AG09319 (cell line): ENCODE data around the gene IL12RB1.

ENCODE experiments used
- DNase-seq: peaks from one replicate; pipeline ENCODE4 v3.0.0-alpha.2; 2010; ENCODE audit warnings: low read depth; ENCODE audit errors: extremely low read depth
- CTCF ChIP-seq: IDR thresholded peaks from 2 replicates; pipeline ENCODE4 v1.5.1; 2011; ENCODE audit warnings: low read depth, mild to moderate bottlenecking, inconsistent platforms, low read length, moderate library complexity

Gene IL12RB1

DNA sequence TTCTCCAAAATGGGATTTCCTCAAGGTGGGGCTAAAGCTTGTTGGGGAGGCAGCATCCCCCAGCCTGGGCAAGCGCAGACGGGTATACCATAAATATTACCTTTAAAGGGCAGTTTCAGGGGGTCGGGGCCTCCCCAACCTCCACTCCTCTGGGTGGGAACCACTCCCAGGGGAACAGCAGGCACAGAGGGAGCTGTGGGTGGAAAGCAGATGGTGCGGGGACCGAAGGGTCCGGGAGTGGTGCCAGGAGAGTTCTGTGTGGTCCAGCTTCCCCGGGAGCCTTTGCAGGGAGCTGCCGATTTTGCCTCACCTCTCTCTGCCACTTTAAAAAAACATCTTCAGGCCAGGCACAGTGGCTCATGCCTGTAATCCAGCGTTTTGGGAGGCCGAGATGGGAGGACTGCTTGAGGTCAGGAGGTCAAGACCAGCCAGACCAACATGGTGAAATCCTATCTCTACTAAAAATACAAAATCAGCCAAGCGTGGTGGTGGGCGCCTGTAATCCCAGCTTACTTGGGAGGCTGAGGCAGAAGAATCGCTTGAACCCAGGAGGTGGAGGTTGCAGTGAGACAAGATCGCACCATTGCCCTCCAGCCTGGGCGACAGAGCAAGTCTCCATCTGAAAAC lies 16.3 kb upstream of the IL12RB1 start:
- no peak for DNase-seq
- TF ChIP-seq CTCF, result no peak

DNA sequence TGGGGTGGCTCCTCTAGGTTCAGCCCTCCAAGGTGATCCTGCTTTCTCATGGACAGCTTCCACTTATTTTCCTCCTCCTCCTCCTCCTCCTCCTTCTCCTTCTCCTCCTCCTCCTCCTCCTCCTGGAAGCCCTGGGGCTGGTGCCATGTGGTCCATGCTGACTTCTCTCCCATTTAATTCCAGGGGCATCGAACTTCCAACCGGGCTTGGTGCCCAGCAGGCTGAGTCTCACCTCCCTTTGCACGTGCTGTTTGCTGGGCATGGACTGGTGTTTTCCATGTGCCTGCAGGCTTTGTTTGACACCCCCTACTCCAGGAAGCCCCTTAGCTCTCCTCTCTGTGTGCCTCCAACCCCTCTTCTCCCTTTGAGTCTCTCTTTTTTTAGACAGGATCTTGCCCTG lies 14.5 kb upstream of the IL12RB1 start:
- TF ChIP-seq CTCF, result no peak

DNA sequence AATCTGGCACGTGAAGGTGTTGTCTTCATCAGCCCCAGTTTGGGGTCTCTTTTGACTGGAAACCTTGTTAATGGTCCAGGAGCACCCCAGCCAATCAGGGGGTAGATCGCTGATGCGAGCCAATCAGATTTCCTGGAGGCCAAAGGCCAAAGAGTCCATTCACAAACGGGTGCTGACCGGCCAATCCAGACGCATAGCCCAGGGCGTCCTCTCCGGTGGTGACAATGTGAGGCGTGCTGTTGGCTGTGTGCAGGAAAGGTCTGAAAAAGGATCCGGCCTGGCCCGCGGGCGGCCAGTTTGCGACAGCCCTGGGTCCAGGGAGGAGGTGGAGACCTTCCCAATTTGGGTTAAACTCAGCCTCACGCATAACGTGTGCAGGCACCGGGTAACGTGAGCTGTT lies 14.0 kb upstream of the IL12RB1 start:
- no peak for DNase-seq
- no peak for TF ChIP-seq CTCF

More for the DNA sequence above, 14.5 kb upstream of the IL12RB1 start:
- DNase-seq, result no peak

- TF ChIP-seq CTCF, result no peak
- DNase-seq, result no peak
These were observed 12.9 kb upstream of the IL12RB1 start for GRCh38 chr19:18099623-18099995.

GRCh38 chr19:18098891-18099622 lies 12.3 kb upstream of the IL12RB1 start:
- no peak for TF ChIP-seq CTCF
- no peak for DNase-seq

- DNase-seq, result no peak
- no peak for TF ChIP-seq CTCF
These were observed 11.5 kb upstream of the IL12RB1 start for GRCh38 chr19:18097993-18098890.
